Mesothelial cell of epicardium (in vitro differentiated cells): Measurements from ENCODE around the gene SMG6. TPM values are rescaled to one million over a fixed set of nuclear protein-coding genes. Genes with fewer than 3 reads are reported as not detected.

ENCODE experiments used
- DNase-seq, 2 experiments: peaks; one replicate each; pipeline ENCODE4 v3.0.0; 2021; ENCODE audit warnings: low spot score in 2 of 2; ENCODE audit not compliant: unreplicated experiment in 2 of 2
- H3K27ac Mint-ChIP-seq: 2 replicates; pipeline ENCODE4 v1.8.0; 2021; ENCODE audit warnings: mixed read lengths
- H3K27me3 Mint-ChIP-seq: 2 replicates; pipeline ENCODE4 v1.8.0; 2021; ENCODE audit warnings: low read depth, mixed read lengths
- H3K36me3 Mint-ChIP-seq: 2 replicates; pipeline ENCODE4 v1.8.0; 2021; ENCODE audit warnings: mixed read lengths
- H3K4me1 Mint-ChIP-seq: 2 replicates; pipeline ENCODE4 v1.8.0; 2021; ENCODE audit warnings: mixed read lengths
- H3K4me3 Mint-ChIP-seq: 2 replicates; pipeline ENCODE4 v1.8.0; 2021; ENCODE audit warnings: mild to moderate bottlenecking, moderate library complexity, mixed read lengths
- H3K9me3 Mint-ChIP-seq: 2 replicates; pipeline ENCODE4 v1.8.0; 2021; ENCODE audit warnings: mixed read lengths
- CTCF ChIP-seq: fragments of 200-600 bp; sonication (generic); IDR thresholded peaks from one replicate; pipeline ENCODE4 v1.5.0; 2021; ENCODE audit warnings: antibody characterized with exemption; ENCODE audit not compliant: unreplicated experiment
- total RNA-seq: library from RNA; stranded (reverse); gene quantifications from 3 replicates; pipeline ENCODE4 v1.2.1, GENCODE V29; 2021

Gene SMG6
- total RNA-seq, 1 donor from 2014 or later, result 58.3 TPM

- no peaks in the 10 kb centered on the region for H3K9me3 Mint-ChIP-seq
- H3K36me3 Mint-ChIP-seq, result no peaks in the 10 kb centered on the region
- peak overlapping the region; percentile 38 for H3K4me3 Mint-ChIP-seq
- peaks cover 28% of the 10 kb centered on the region for H3K4me1 Mint-ChIP-seq
- H3K27ac Mint-ChIP-seq, result no peak overlapping the region
- TF ChIP-seq CTCF, result no peak
- peaks cover 47% of the 10 kb centered on the region for H3K27me3 Mint-ChIP-seq
- no peak for DNase-seq
Observed at GRCh38 chr17:2028234-2028614, 275.4 kb downstream of the SMG6 start.

GRCh38 chr17:2027528-2028233, 275.9 kb downstream of the SMG6 start:
- Mint-ChIP-seq H3K9me3 (no peaks in the 10 kb centered on the region), H3K36me3 (no peaks in the 10 kb centered on the region), H3K27ac (no peak overlapping the region), H3K4me1 (peaks cover 24% of the 10 kb centered on the region), H3K4me3 (no peak overlapping the region), H3K27me3 (peaks cover 52% of the 10 kb centered on the region)
- TF ChIP-seq CTCF, result no peak
- DNase-seq, result no peak

GRCh38 chr17:2025622-2026309, 277.8 kb downstream of the SMG6 start:
- no peaks in the 10 kb centered on the region for H3K9me3 Mint-ChIP-seq
- TF ChIP-seq CTCF, result peak; percentile 26
- no peak overlapping the region for H3K27ac Mint-ChIP-seq
- peak overlapping the region; percentile 67 for H3K4me3 Mint-ChIP-seq
- H3K36me3 Mint-ChIP-seq, result no peaks in the 10 kb centered on the region
- DNase-seq, result peak in 1 of 2 experiments; percentile 78
- peaks cover 67% of the 10 kb centered on the region for H3K27me3 Mint-ChIP-seq
- peaks cover 21% of the 10 kb centered on the region for H3K4me1 Mint-ChIP-seq

- H3K27ac Mint-ChIP-seq, result no peak within 1 kb of the TSS
- DNase-seq, result peak in 1 of 2 experiments; percentile 65
- no peaks in the 10 kb centered on the region for H3K36me3 Mint-ChIP-seq
- H3K27me3 Mint-ChIP-seq, result peaks cover 73% of the 10 kb centered on the region
- H3K4me3 Mint-ChIP-seq, result peak within 1 kb of the TSS; percentile 69
- H3K4me1 Mint-ChIP-seq, result peaks cover 18% of the 10 kb centered on the region
- no peaks in the 10 kb centered on the region for H3K9me3 Mint-ChIP-seq
- TF ChIP-seq CTCF, result no peak
Observed at GRCh38 chr17:2025220-2025621, 278.4 kb downstream of the SMG6 start, which contains the start of gene RTN4RL1. TSS of gene RTN4RL1 (minus strand) at chr17:2025334. CDS start at chr17:2024865, 469 bp downstream.

GRCh38 chr17:2024572-2025219, 278.9 kb downstream of the SMG6 start:
- no peak for DNase-seq
- TF ChIP-seq CTCF, result no peak
- H3K27ac Mint-ChIP-seq, result no peak overlapping the region
- H3K9me3 Mint-ChIP-seq, result no peaks in the 10 kb centered on the region
- peak overlapping the region; percentile 69 for H3K4me3 Mint-ChIP-seq
- H3K36me3 Mint-ChIP-seq, result no peaks in the 10 kb centered on the region
- peaks cover 18% of the 10 kb centered on the region for H3K4me1 Mint-ChIP-seq
- H3K27me3 Mint-ChIP-seq, result peaks cover 78% of the 10 kb centered on the region
